GM19395 (cell line): ENCODE measurements around the gene DMRTC2.
A peak's percentile ranks its signal among the peaks of the same experiment; 100 is the strongest.

ENCODE experiments used
- ATAC-seq: cut with Tn5 transposase; IDR thresholded peaks from one replicate; pipeline ENCODE4 v1.9.1; 2021; ENCODE audit warnings: mild to moderate bottlenecking, moderate library complexity; ENCODE audit not compliant: unreplicated experiment

Gene DMRTC2

GRCh38 chr19:41845051-41845590, 279 bp downstream of the DMRTC2 start:
- no peak for ATAC-seq

DNA sequence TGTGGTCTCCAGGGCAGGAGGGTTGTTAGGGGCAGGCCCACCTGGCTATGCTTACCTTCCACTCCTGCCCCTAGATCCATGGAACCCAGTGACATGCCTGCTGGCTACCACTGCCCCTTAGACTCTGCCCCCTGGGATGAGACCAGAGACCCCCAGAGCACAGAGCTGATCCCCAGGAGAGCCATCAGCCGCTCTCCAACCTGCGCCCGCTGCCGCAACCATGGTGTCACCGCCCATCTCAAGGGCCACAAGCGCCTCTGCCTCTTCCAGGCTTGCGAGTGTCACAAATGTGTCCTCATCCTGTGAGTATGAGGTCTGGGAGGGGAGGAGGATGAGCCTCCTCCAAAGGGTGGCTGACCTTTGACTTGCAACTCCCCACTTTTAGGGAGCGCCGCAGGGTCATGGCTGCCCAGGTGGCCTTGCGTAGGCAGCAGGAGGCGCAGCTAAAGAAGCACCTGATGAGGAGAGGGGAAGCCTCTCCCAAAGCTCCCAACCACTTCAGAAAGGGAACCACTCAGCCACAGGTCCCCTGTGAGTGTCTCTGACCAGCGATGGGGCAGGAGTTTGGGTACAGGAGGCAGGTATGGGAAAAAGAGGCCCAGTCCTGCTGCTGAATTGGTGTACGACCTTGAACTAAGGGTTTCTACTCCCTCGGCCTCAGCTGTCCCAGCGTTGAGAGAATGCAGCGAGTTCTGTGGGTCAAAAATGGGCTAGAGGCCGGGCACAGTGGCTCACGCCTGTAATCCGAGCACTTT, 2.7 kb downstream of the DMRTC2 start:
- ATAC-seq = no peak

GRCh38 chr19:41848666-41849065, 3.8 kb downstream of the DMRTC2 start:
- no peak for ATAC-seq

DNA sequence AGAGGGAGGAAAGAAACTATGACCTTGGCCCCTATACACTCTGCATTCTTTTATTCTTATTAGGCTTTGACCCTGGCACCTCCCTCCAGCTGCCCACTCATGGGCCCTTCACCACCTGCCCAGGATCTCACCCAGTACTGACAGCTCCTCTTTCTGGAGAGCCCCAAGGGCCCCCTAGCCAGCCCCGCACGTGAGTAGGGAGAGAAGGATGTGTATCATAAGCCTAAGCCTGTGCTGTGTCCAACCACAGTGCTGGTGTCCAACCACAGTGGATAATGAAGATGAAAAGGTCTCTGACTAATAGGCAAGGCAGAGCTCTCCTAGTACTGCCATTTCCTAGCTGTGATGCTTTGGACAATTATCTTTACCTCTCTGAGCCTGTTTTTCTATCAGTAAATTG, 4.2 kb downstream of the DMRTC2 start:
- ATAC-seq = no peak

DNA sequence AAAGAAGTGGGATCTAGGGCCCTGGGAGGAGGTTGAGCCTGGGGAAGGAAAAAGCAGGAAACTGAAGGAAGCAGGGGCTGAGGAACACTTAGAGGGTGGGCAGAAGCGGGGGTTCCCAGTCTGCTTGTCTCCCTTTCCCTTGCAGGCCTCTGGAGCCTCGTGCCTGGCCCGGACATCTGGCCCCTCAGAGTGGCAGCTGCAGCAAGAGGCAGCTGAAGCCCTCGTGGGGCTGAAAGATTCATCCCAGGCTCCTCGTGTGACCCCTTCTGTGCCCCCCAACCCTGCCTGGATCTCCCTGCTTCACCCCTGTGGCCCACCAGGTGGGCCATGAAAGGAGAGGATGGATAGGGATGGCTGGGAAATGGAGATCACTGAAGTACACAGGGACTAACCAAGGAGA, 5.5 kb downstream of the DMRTC2 start:
- no peak for ATAC-seq

DNA sequence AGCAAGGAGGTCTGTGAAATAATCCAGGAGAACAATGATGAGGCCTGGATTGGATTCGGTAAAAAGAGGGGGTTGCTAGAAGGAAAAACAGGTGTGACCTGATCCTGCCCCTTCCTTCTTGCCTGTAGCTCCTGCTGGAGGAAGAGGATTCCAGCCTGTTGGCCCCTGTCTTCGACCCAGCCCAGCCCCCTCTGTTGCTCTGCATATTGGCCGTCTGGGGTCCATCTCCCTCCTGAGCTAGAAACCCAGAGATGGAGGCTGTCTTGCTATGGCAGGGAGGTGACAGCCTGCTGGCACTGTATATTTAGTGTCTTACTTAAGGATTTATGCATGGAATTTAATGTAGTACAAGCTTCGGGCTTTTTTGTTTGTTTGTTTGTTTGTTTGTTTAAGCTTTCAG, 6.6 kb downstream of the DMRTC2 start:
- ATAC-seq = no peak

DNA sequence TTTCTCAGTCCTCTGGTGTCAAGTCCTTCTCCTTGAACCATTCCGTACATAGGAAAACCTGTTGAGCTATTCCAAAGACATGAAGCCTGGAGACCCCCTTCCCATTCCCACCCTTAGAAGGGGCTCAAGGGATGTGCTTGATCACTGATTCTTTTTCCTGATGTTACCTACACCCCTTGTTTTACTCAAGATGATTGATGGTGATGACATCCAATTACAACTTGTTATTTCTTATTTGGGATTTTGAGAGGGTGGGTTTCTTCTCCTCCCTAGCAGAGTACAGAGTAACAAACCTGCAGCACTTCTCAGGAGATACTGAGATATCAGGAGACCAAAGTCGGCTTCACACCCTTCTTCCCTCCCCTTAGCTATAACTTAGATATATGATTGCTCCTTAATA, 8.5 kb downstream of the DMRTC2 start:
- no peak for ATAC-seq

DNA sequence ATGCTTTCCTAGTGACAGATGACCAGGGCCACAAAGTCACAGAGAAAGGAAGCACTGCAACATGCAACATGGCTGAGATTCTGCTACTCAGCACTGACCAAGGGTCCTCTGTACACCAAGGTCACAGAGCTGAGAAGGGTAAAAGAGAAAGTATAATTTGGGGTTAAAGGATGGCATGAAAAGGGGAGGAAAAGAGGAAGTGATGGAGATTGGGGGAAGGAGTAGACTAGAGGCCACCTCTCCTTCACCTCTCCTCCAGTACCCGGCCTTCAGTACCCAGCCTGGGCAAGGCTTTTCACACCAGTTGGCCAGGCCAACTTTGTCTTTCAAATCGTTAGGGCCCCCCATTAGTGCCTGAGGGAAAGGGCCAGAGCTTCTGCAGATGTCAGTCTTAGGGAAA, 8.9 kb downstream of the DMRTC2 start:
- ATAC-seq = no peak

- ATAC-seq = no peak
Measured at GRCh38 chr19:41859213-41859617, 14.4 kb downstream of the DMRTC2 start.

GRCh38 chr19:41859618-41860418, 15.0 kb downstream of the DMRTC2 start, which contains the start of gene RPS19:
Gene RPS19 (plus strand): TSS chr19:41860255. CDS start chr19:41860775, 520 bp downstream.
- peak; percentile 78 for ATAC-seq

- ATAC-seq = no peak
Measured at GRCh38 chr19:41860419-41861115, 15.7 kb downstream of the DMRTC2 start.

- no peak for ATAC-seq
Measured at GRCh38 chr19:41861116-41861768, 16.4 kb downstream of the DMRTC2 start.

DNA sequence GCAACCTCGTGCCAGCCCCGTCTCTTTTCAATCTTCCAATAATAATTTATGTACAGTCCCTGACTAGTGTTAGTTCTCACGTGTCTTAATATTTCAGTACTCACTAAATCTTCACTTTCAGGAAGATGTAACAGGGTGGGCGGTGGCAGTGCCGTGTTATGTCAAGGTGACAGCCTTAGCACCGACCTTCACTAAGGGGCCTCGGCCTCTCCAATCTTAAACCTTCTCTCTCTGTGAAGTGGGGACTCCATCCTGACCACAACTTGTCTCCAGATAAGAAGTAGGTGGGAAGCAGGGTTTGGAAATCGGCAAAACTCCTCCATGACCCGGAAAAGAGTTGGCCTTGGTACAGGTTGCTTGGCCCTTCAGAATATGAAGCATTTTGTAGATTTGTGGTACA, 17.0 kb downstream of the DMRTC2 start:
- ATAC-seq = no peak

GRCh38 chr19:41862445-41862986, 17.7 kb downstream of the DMRTC2 start:
- no peak for ATAC-seq

DNA sequence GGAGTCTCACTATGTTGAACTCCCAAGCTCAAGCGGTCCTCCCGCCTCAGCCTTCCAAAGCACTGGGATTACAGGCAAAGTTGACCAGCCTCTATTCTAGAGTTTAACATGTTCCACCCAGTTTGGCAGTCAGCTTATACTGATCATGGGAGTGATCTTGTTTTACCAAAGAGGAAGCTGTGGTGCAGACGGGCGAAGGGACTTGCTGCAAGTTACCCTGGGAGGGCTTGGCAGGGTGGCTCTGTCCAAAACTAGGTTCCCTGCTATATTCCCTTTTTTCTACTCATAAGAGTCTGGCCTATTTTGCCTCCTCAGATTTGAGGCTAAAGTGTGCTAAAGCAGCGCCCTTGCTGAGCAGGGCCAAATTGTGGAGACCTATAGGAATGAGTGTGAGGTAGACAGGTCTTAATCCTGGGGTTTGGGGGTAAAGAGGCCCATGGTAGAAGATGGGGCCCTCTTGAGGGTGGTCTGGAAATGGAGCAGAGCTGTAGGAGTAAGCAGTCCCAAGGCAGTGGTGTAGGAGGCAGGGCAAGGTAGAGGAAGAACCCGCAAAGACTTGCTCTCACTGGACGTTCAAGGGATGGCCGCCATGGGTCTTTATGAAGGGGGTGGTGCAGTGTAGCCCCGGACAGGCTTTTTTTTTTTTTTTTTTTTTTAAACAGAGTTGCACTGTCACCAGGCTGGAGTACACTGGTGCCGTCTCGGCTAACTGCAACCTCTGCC, 18.5 kb downstream of the DMRTC2 start:
- ATAC-seq = no peak

GRCh38 chr19:41864374-41864773, 19.5 kb downstream of the DMRTC2 start:
- no peak for ATAC-seq

DNA sequence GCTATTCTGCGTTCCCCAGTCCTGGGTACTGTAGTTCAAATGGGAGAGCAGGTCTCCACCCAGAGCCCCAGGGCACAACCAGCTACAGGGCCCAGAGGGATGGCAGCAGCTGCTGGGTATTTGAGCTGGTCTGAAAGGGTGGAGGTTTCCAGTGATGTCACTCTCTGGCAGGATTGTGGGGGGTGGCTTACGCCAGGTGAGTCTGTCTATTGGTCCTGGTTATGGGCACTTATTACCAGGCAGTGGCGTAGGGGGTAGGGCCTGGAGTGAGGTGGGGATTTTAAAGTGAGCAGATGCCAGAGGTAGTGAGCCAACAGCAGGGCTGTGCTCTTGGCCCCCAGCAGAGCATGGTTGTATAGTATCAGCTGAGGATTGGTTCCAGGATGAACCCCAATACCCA, 21.4 kb downstream of the DMRTC2 start:
- no peak for ATAC-seq

DNA sequence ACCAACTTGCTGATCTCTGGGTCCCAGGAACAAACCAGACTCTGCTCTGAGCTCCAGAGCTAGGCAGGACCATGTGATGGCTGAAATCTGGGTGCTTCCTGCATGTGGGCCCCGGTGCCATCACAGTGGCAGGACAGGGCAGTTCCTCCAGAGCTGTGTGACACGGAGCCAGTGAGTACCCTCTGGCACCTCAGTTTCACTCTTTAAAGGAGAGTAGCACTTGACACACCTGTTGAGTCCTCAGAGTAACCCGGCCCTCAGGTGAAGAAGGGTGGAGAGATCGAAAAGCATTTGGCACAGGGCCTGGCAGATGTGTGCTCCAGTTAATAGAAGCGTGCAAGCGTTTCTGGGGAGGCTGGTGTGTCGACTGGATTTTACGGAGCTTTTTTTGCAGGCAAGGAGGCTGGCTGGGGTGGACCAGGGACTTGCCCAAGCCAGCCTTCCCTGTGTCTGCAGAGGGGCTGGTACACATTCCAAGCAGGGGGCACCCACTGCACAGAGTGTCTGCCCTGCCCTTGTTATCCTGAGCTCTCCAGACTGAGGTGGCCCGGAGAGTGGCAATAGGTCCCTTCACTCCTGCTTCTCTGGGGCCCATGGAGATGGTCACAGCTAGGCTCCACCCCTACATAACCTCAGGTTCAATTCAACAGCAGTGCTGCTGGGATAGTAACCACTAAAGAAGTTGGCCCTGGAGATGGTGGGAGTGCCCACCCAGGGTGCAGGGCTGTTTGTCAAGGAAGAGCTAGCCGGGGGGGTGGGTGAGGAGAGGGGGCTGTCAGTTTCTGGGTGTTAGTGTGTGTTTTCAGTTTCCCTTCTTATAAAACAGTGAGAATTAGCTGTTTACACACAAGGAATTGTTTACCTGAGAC, 23.5 kb downstream of the DMRTC2 start:
- ATAC-seq = no peak

GRCh38 chr19:41868989-41869300, 24.1 kb downstream of the DMRTC2 start:
- ATAC-seq = no peak
